ENCODE measurements around the gene OR2AE1. TPM values are rescaled to one million over a fixed set of nuclear protein-coding genes. Genes with fewer than 3 reads are reported as not detected.
A peak's percentile ranks its signal among the peaks of the same experiment; 100 is the strongest.

The OR2AE1 gene
- total and polyA plus RNA-seq, 9 of the 15 experiments (the other 6 are each of a cell fraction or from before 2014, with no cell fraction given): 0.27 TPM; not detected in 8

DNA sequence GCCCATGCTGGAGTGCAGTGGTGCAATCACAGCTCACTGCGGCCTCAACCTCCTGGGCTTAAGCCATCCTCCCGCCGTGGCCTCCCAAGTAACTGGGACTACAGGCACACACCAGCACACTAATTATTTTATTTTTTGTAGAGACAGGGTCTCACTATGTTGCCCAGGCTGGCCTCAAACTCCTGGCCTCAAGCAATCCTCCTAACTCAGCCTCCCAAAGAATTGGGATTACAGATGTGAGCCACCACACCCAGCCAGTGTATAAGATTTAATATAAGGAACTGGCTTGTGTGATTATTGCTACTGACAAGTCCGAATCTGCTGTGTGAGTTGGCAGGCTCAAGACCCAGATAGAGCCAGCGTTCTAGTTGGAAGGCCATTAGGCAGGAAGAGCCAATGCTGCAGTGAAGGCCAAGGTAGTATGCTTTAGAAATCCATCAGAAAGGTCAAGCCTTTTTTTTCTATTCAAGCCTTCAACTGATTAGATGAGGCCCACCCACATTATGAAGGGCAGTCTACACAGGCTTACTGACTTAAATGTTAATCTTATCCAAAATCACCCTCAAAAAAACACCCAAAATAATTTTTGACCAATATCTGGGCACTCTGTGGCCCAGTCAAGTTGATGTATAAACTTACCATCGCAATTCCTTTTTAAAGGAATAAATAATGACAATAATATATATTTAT lies 23.1 kb upstream of the OR2AE1 start:
- H3K9me3 ChIP-seq (replicated peaks; ENCODE audit: control insufficient read depth, insufficient read depth, low read depth, low read length): no peaks in the 10 kb centered on the region
- intact Hi-C loops (cut with micrococcal nuclease): no loop called here
- FAIRE-seq (no peak), DNase-seq (ENCODE audit: extremely low read depth in 1 of 4, low spot score in 3 of 4) (no peak), ATAC-seq (no peak)
- H3K36me3 ChIP-seq (ENCODE audit: control insufficient read depth, insufficient read depth, low read length): peaks cover 46% of the 10 kb centered on the region
- 91% methylated on average over 6 of the region's 6 CpGs for WGBS (ENCODE audit: insufficient coverage, low coverage, missing lambda C conversion rate)
- H3K4me3 ChIP-seq: no peak overlapping the region
- H2AFZ ChIP-seq (ENCODE audit: low read depth, low read length): no peak overlapping the region
- in situ Hi-C loops (cut with MboI): no loop called here
- H4K20me1 ChIP-seq (replicated peaks; ENCODE audit: control insufficient read depth, insufficient read depth, low read length): peaks cover 3% of the 10 kb centered on the region; the same call in 1 of the 2 replicates
- H3K9ac ChIP-seq (ENCODE audit: insufficient read depth in 1 of 2, low read depth in 2 of 2, low read length in 2 of 2): no peak overlapping the region
- H3K79me2 ChIP-seq (ENCODE audit: control insufficient read depth, insufficient read depth, low read length): no peaks in the 10 kb centered on the region
- H3K9me1 ChIP-seq (ENCODE audit: control insufficient read depth, insufficient read depth, low read length): no peaks in the 10 kb centered on the region
- no TSS peak for BruUV-seq (replicated peaks)
- H3K27me3 ChIP-seq (ENCODE audit: control insufficient read depth in 2 of 2, insufficient read depth in 2 of 2, low read length in 2 of 2): no peaks in the 10 kb centered on the region
- ChIA-PET POLR2A (no interaction called here), CTCF (ENCODE audit: low intra/inter-chr PET ratio) (no interaction called here)
- H3K4me1 ChIP-seq (replicated peaks in 1 of 2; ENCODE audit: control insufficient read depth in 2 of 2, insufficient read depth in 2 of 2, low read length in 2 of 2): no peaks in the 10 kb centered on the region; a peak in 2 of 5 replicates
- H3K4me2 ChIP-seq (ENCODE audit: insufficient read depth, low read length): no peak overlapping the region
- no peak overlapping the region for H3K27ac ChIP-seq (ENCODE audit: extremely low read depth, low read depth, low read length)
- TF ChIP-seq KDM5B (IDR thresholded peaks at IDR 0.05; ENCODE audit: insufficient replicate concordance, low read depth, low read length): no peak
- TF ChIP-seq ZNF41 (CRISPR knock-in tag; conservative IDR thresholded peaks at IDR 0.05): no peak
- TF ChIP-seq STAT5A (IDR thresholded peaks at IDR 0.05; ENCODE audit: borderline replicate concordance, low read length): no peak
- no peak for TF ChIP-seq RAD21 (CRISPR knock-in tag; conservative IDR thresholded peaks at IDR 0.05 in 1 of 2, IDR thresholded peaks at IDR 0.05 in 1 of 2)
- TF ChIP-seq COPS2 (conservative IDR thresholded peaks at IDR 0.05): no peak
- TF ChIP-seq YY1 (IDR thresholded peaks at IDR 0.05; ENCODE audit: borderline replicate concordance in 1 of 3, control insufficient read depth in 1 of 3, extremely low read depth in 1 of 3, insufficient read depth in 3 of 3, insufficient read length in 1 of 3, insufficient replicate concordance in 2 of 3, low read depth in 1 of 3, low read length in 2 of 3): no peak
- TF ChIP-seq CTBP1 (IDR thresholded peaks at IDR 0.05; ENCODE audit: borderline replicate concordance): no peak
- TF ChIP-seq KLF16 (IDR thresholded peaks at IDR 0.05): no peak
- TF ChIP-seq BDP1 (IDR thresholded peaks at IDR 0.05; ENCODE audit: insufficient read depth, insufficient read length): no peak
- peak; percentile 81 for TF ChIP-seq RBM25 (IDR thresholded peaks at IDR 0.05; ENCODE audit: low read depth, low read length, severe bottlenecking)
- TF ChIP-seq, protein P1, sequence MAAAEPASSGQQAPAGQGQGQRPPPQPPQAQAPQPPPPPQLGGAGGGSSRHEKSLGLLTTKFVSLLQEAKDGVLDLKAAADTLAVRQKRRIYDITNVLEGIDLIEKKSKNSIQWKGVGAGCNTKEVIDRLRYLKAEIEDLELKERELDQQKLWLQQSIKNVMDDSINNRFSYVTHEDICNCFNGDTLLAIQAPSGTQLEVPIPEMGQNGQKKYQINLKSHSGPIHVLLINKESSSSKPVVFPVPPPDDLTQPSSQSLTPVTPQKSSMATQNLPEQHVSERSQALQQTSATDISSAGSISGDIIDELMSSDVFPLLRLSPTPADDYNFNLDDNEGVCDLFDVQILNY (CRISPR knock-in tag; IDR thresholded peaks at IDR 0.05): no peak
- peak; percentile 78 for TF ChIP-seq ZNF121 (CRISPR knock-in tag; conservative IDR thresholded peaks at IDR 0.05)
- no peak for TF ChIP-seq HMG20B (CRISPR knock-in tag; IDR thresholded peaks at IDR 0.05)
- TF ChIP-seq POLR3G (IDR thresholded peaks at IDR 0.05; ENCODE audit: extremely low read depth, insufficient read length, insufficient replicate concordance): no peak
- peak; percentile 100 for TF ChIP-seq ZNF134 (CRISPR knock-in tag; conservative IDR thresholded peaks at IDR 0.05)
- TF ChIP-seq FOXM1 (IDR thresholded peaks at IDR 0.05; ENCODE audit: low read depth): peak; percentile 78
- TF ChIP-seq FOXM1 (CRISPR knock-in tag; IDR thresholded peaks at IDR 0.05; ENCODE audit: low read depth): no peak
- TF ChIP-seq ZNF316 (IDR thresholded peaks at IDR 0.05): no peak
- no peak for TF ChIP-seq POLR2G (IDR thresholded peaks at IDR 0.05; ENCODE audit: low read depth, low read length)
- TF ChIP-seq, protein P2, sequence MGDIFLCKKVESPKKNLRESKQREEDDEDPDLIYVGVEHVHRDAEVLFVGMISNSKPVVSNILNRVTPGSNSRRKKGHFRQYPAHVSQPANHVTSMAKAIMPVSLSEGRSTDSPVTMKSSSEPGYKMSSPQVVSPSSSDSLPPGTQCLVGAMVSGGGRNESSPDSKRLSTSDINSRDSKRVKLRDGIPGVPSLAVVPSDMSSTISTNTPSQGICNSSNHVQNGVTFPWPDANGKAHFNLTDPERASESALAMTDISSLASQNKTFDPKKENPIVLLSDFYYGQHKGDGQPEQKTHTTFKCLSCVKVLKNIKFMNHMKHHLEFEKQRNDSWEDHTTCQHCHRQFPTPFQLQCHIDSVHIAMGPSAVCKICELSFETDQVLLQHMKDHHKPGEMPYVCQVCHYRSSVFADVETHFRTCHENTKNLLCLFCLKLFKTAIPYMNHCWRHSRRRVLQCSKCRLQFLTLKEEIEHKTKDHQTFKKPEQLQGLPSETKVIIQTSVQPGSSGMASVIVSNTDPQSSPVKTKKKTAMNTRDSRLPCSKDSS (IDR thresholded peaks at IDR 0.05; ENCODE audit: low read depth, partially characterized antibody): no peak

Measured in K562 (cell line).